HEK293 (cell line): ENCODE measurements around the gene STK32A.

Experiments
- REST ChIP-seq: fragments of 450-650 bp; formaldehyde crosslinking; IDR thresholded peaks from 2 replicates; pipeline ENCODE4 v1.5.1; 2016; ENCODE audit warnings: missing biosample characterization, missing genetic modification characterization
- ZNF266 ChIP-seq: fragments of 450-650 bp; formaldehyde crosslinking; IDR thresholded peaks from 2 replicates; pipeline ENCODE4 v1.5.1; 2016; ENCODE audit warnings: missing biosample characterization, missing genetic modification characterization, low read depth
- ZNF274 ChIP-seq, 2 experiments: fragments of 200-500 bp in 1 of 2; fragments of 450-650 bp in 1 of 2; sonication (Bioruptor generic) in 1 of 2; formaldehyde crosslinking in 1 of 2; IDR thresholded peaks; 2 replicates each; pipeline versions ENCODE4 v1.5.1 to v1.6.1; 2014 to 2016; ENCODE audit warnings: borderline replicate concordance in 1 of 2, inconsistent platforms in 1 of 2, low read length in 1 of 2, missing biosample characterization in 1 of 2, missing genetic modification characterization in 1 of 2
- ZNF350 ChIP-seq: fragments of 450-650 bp; formaldehyde crosslinking; IDR thresholded peaks from 2 replicates; pipeline ENCODE4 v1.5.0; 2017; ENCODE audit warnings: missing biosample characterization, mild to moderate bottlenecking, missing genetic modification characterization
- ZNF354C ChIP-seq: fragments of 450-650 bp; formaldehyde crosslinking; IDR thresholded peaks from 2 replicates; pipeline ENCODE4 v1.5.1; 2016; ENCODE audit warnings: missing biosample characterization, missing genetic modification characterization, low read depth, borderline replicate concordance
- ZNF585B ChIP-seq: fragments of 450-650 bp; formaldehyde crosslinking; IDR thresholded peaks from 2 replicates; pipeline ENCODE4 v1.5.1; 2016; ENCODE audit warnings: missing biosample characterization, missing genetic modification characterization
- ZNF596 ChIP-seq: fragments of 450-650 bp; IDR thresholded peaks from 2 replicates; pipeline ENCODE4 v1.5.0; 2018; ENCODE audit warnings: missing biosample characterization, mild to moderate bottlenecking, missing genetic modification characterization, moderate library complexity
- ZNF623 ChIP-seq: fragments of 450-650 bp; formaldehyde crosslinking; IDR thresholded peaks from 2 replicates; pipeline ENCODE4 v1.5.1; 2016; ENCODE audit warnings: missing biosample characterization, missing genetic modification characterization

- TF ChIP-seq ZNF350 = no peak
- TF ChIP-seq ZNF585B (tag by site-specific recombination) = no peak
- no peak for TF ChIP-seq ZNF274 (IDR thresholded peaks at IDR 0.05; ENCODE audit: low read length)
- TF ChIP-seq ZNF274 (tag by site-specific recombination; IDR thresholded peaks at IDR 0.05; ENCODE audit: borderline replicate concordance) = no peak
- no peak for TF ChIP-seq ZNF354C (tag by site-specific recombination)
- TF ChIP-seq ZNF266 = no peak
- no peak for TF ChIP-seq REST (tag by site-specific recombination)
- TF ChIP-seq ZNF623 (tag by site-specific recombination) = no peak
- TF ChIP-seq ZNF596 (tag by site-specific recombination) = no peak
These were observed 192.0 kb downstream of the STK32A start for GRCh38 chr5:147426640-147427327.
